ENCODE data around the gene EXD2.

- TF ChIP-seq CTCF (IDR thresholded peaks at IDR 0.05 in 4 of 5, conservative IDR thresholded peaks at IDR 0.05 in 1 of 5), result no peak
- no peak for TF ChIP-seq POLR2A (IDR thresholded peaks at IDR 0.05)
These were observed 71.2 kb downstream of the EXD2 start for GRCh38 chr14:69262516-69262915.
